ENCODE data around the gene SLC66A2. TPM values are rescaled to one million over a fixed set of nuclear protein-coding genes. Genes with fewer than 3 reads are reported as not detected.

SLC66A2 gene
- polyA plus RNA-seq, 1 donor, result 16.2 TPM

DNA sequence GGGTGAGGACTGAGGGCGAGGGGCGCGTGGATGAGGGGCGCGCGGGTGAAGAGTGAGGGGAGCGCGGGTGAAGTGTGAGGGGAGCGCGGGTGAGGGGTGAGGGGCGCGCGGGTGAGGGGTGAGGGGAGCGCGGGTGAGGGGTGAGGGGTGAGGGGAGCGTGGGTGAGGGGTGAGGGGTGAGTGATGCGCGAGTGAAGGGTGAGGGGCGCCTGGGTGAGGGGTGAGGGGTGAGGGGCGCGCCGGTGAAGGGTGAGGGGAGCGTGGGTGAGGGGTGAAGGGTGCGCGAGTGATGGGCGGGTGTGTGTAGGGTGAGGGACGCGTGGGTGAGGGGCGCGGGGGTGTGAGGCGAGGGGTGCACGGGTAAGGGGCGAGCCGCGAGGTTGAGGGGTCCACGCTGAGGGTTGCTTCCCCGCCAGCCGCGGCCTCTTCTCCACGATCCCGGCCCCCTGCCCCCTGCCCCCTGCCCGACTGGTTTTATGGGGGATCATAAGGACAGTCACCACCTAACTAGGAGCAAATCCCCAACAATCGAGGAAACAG, 1.1 kb upstream of the SLC66A2 start:
- H3K27me3 ChIP-seq (ENCODE audit: control insufficient read depth, insufficient read depth, low read length), result no peaks in the 10 kb centered on the region
- WGBS (ENCODE audit: insufficient coverage, low lambda C conversion rate), result no CpG with 5 or more reads among the region's 43 CpGs
- H3K36me3 ChIP-seq (ENCODE audit: control insufficient read depth, insufficient read depth, low read length), result peaks cover 9% of the 10 kb centered on the region
- no peak for DNase-seq
- H3K9me3 ChIP-seq (ENCODE audit: control insufficient read depth, low read depth, low read length), result no peaks in the 10 kb centered on the region
- no peak overlapping the region for H3K4me3 ChIP-seq (ENCODE audit: low read length)
- peaks cover 24% of the 10 kb centered on the region for H3K4me1 ChIP-seq (ENCODE audit: control insufficient read depth, insufficient read depth, low read length)
- no peak overlapping the region for H3K27ac ChIP-seq (ENCODE audit: low read length)

DNA sequence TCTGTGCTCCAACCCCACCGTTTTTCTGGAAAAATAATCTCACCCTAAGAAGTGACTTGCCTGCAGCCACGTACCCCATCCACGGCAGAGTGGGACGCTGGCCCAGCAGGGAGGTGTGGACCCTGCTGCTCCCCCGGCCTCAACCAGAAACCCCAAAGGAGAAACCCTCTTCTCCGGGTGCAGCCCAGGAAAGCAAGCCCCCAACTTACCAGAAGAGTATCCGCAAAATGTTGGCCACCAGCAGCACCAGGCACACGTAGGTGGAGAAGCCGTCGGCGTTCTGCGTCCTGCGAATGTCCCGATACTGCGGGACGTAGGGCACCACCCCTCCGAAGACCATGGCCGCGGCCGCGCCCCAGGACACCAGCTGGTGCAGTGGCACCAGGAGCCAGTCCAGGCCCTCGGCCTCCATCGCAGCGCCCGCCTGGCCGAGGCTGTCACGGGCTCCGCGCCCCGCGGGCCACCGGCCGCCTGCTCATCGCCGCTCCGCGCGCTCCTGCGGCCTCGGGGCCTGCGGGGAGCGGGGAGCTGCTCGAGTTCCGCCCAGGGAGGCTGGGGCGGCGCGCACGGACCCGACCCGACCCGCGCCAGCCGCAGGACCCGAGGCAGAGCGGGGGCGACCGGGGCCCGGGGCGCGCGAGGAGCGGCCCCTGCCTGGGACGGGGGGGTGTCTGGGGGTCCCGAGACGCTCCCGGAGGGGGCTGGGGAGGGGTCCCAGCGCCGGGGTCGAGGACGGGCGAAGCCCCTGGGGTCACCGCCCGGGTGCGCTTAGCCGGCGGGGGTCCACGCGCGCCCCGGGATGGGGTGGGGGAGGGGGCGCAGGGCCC, 725 bp downstream of the SLC66A2 start:
- no CpG with 5 or more reads among the region's 81 CpGs for WGBS (ENCODE audit: insufficient coverage, low lambda C conversion rate)
- Histone ChIP-seq H3K27me3 (ENCODE audit: control insufficient read depth, insufficient read depth, low read length) (no peaks in the 10 kb centered on the region), H3K4me1 (ENCODE audit: control insufficient read depth, insufficient read depth, low read length) (peaks cover 24% of the 10 kb centered on the region), H3K9me3 (ENCODE audit: control insufficient read depth, low read depth, low read length) (no peaks in the 10 kb centered on the region), H3K36me3 (ENCODE audit: control insufficient read depth, insufficient read depth, low read length) (peaks cover 13% of the 10 kb centered on the region), H3K27ac (ENCODE audit: low read length) (no peak overlapping the region), H3K4me3 (ENCODE audit: low read length) (peak overlapping the region; percentile 51)
- peak; percentile 16 to 60 for DNase-seq

DNA sequence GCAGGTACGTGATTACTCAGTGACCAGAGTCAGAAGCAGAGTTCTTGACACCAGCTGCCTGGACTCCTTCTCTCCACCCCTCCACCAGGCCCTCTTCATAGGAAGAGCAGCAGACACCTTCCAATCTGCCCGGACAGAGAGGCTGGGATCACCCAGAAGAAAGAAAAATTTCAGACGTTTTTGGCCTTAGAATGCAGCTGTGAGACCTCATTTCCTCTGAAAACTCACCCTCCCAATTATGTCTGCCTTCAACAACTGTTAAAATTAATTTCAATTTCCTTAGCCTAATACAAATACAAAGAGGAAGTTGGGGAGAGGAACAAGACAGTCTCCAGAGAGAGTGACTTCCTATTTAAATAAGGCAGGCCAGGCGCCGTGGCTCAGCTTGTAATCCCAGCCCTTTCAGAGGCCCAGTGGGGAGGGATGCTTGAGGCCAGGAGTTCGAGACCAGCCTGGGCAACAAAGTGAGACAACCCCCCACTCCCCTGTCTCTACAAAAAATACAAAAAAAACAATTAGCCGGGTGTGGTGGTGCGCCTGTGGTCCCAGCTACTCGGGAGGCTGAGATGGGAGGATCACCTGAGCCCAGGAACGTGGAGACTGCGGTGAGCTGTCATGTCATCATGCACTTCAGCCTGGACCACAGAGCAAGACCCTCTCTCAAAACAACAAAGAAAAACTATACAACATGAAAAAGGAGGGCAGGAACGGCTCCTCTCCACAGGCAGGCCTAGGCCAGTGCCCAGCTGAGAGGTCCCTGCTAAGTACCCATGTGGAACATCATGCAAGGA, 1.6 kb downstream of the SLC66A2 start:
- H3K36me3 ChIP-seq (ENCODE audit: control insufficient read depth, insufficient read depth, low read length), result peaks cover 15% of the 10 kb centered on the region
- WGBS (ENCODE audit: insufficient coverage, low lambda C conversion rate), result 83% methylated on average over 1 of the region's 12 CpGs
- H3K27ac ChIP-seq (ENCODE audit: low read length), result no peak overlapping the region
- H3K27me3 ChIP-seq (ENCODE audit: control insufficient read depth, insufficient read depth, low read length), result no peaks in the 10 kb centered on the region
- H3K4me3 ChIP-seq (ENCODE audit: low read length), result peak overlapping the region; percentile 51
- peak in 1 of 2 donors; percentile 18 for DNase-seq
- H3K4me1 ChIP-seq (ENCODE audit: control insufficient read depth, insufficient read depth, low read length), result peaks cover 22% of the 10 kb centered on the region
- no peaks in the 10 kb centered on the region for H3K9me3 ChIP-seq (ENCODE audit: control insufficient read depth, low read depth, low read length)

DNA sequence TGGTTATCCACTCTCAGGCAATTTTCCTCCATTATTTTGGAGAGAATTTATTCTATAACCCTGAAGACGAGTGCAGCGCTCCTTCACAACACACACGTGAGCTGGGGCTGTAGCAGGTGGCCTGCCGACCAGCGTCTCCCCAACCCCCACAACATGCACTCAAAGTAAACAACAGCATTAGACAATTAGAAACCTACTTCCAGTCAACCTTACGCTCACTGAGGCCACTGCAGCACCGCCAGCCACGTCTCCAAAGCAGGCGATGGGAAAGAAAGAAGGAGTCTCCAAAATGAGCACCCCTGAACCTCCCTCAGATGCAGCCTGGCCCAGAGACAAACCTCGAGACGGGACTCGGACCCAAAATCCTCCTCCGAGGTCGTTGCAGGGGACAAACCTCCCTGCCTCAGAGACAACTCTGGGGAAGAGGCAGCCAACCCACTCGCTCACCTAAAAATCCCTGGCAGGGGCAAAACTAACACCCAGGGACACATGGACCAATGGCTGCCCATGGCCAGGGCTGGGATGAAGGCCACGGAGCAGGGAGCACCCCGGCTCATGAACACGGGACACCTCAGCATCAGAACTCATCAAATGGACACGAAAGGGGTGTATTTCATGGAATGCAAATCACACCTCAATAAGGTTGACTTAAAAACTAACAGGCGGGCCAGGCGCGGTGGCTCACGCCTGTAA, 2.6 kb downstream of the SLC66A2 start:
- no CpG with 5 or more reads among the region's 23 CpGs for WGBS (ENCODE audit: insufficient coverage, low lambda C conversion rate)
- H3K9me3 ChIP-seq (ENCODE audit: control insufficient read depth, low read depth, low read length), result no peaks in the 10 kb centered on the region
- DNase-seq, result no peak
- no peak overlapping the region for H3K4me3 ChIP-seq (ENCODE audit: low read length)
- H3K27me3 ChIP-seq (ENCODE audit: control insufficient read depth, insufficient read depth, low read length), result no peaks in the 10 kb centered on the region
- H3K4me1 ChIP-seq (ENCODE audit: control insufficient read depth, insufficient read depth, low read length), result peaks cover 15% of the 10 kb centered on the region
- no peak overlapping the region for H3K27ac ChIP-seq (ENCODE audit: low read length)
- peaks cover 15% of the 10 kb centered on the region for H3K36me3 ChIP-seq (ENCODE audit: control insufficient read depth, insufficient read depth, low read length)

DNA sequence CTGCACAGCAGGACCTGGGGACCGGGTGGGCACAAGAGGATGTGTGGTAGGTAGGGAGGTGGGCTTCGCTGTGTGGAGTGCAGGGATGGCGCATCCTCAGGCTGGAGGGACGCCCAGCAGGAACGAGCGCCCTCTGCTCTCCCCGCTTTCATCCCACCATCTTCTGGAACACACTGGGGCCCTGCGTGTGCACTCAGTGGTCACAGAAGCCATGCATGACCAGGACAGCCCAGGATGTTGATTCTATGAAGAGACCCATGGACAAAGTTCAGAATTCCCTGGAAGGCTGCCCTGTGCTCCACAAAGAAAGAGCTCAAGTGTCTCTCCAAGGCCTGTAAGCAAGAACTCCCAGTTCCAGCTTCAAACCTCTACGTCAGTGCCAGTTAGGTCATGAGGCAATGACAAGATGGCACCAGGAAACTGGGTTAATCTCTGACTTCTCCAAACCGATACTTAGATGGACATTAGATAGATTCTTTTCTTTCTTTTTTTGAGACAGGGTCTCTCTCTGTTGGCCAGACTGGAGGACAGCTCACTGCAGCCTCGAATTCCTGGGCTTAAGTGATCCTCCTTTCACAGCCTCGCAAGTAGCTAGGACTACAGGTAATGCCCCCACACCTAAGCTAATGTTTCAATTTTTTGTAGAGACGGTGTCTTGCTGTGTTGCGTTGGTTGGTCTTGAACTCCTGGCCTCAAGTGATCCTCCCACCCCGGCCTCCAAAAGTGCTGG, 3.4 kb downstream of the SLC66A2 start:
- WGBS (ENCODE audit: insufficient coverage, low lambda C conversion rate), result no CpG with 5 or more reads among the region's 15 CpGs
- Histone ChIP-seq H3K4me1 (ENCODE audit: control insufficient read depth, insufficient read depth, low read length) (peaks cover 14% of the 10 kb centered on the region), H3K36me3 (ENCODE audit: control insufficient read depth, insufficient read depth, low read length) (peaks cover 15% of the 10 kb centered on the region), H3K9me3 (ENCODE audit: control insufficient read depth, low read depth, low read length) (no peaks in the 10 kb centered on the region), H3K4me3 (ENCODE audit: low read length) (no peak overlapping the region), H3K27ac (ENCODE audit: low read length) (no peak overlapping the region), H3K27me3 (ENCODE audit: control insufficient read depth, insufficient read depth, low read length) (no peaks in the 10 kb centered on the region)
- DNase-seq, result no peak

DNA sequence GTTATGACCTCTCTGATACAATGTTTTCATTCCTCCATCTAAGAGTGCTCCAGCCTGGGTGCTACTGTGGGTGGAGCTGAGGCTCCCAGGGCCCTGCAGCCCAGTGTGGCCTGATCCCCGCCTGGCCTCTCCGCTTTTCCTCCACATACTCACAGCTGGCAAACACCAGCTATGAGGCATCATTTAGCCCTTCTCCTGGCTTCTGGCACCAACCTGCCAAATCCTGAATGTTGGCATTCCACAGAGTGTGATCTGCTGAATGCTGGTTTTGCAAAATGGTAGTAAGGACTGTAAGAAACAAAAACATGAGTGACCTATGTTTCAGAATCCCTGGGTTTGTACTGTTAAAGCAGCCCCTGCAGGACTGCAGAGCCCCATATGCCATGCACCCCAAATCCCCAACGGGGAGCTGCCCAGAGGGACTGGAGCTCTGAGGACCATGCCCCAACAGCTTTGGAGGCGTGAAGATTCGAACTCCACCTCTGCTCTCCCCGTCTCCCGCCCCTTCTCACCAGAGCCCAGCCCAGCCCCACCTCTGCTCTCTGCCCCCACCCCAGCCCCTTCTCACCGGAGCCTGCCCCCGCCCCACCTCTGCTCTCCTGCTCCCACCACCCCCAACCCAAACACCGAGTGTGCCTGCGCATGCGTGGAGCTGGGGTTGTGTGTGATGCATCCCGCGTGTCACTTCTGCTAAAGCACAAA, 4.2 kb downstream of the SLC66A2 start:
- WGBS (ENCODE audit: insufficient coverage, low lambda C conversion rate), result no CpG with 5 or more reads among the region's 14 CpGs
- H3K27ac ChIP-seq (ENCODE audit: low read length), result no peak overlapping the region
- H3K4me3 ChIP-seq (ENCODE audit: low read length), result no peak overlapping the region

DNA sequence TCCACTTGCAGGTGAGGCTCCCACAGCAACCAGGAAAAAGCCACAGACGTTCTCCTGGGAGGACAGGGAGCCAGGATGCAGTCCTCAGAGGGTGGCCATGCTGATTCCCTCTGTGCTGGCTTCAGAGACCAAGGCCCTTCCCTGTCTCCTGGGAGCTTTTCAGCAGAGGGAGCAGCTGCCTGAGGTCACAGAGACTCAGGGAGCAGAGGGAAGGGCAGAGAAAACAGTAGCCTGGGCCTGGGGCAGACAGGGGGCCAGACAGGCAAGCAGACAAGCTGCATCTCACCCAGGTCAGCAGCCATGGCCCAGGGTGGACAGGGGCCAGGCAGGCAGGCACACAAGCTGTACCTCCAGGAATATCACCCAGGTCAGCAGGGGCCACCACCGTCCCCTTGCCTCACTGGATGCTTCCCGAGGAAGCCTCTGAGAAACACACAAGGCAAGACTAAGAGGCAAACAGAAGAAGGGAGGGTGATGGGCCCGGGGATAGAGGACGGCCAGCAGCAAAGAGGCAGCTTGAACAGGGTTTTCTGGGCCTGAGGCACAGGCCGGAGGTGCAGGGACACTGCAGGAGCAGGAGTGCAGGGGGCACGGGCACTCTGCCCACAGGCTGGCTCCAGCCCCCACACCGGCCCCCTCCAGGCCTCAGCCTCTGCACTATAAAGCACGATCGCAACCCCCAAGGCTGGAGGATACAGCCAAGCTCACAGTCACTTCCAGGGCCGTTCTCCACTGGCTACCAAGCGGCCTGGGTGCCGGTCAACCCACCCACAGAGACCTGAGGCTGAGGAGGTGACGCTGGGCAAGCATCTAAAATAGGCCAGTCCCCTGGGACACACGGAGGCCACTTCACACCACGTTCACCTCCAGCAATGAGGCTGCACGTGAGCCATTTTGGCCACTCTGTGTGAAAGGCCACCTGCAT, 6.1 kb downstream of the SLC66A2 start:
- DNase-seq, result no peak
- H3K9me3 ChIP-seq (ENCODE audit: control insufficient read depth, low read depth, low read length), result no peaks in the 10 kb centered on the region
- WGBS (ENCODE audit: insufficient coverage, low lambda C conversion rate), result no CpG with 5 or more reads among the region's 17 CpGs
- peaks cover 37% of the 10 kb centered on the region for H3K36me3 ChIP-seq (ENCODE audit: control insufficient read depth, insufficient read depth, low read length)
- no peak overlapping the region for H3K4me3 ChIP-seq (ENCODE audit: low read length)
- H3K27ac ChIP-seq (ENCODE audit: low read length), result no peak overlapping the region
- peaks cover 21% of the 10 kb centered on the region for H3K4me1 ChIP-seq (ENCODE audit: control insufficient read depth, insufficient read depth, low read length)
- no peaks in the 10 kb centered on the region for H3K27me3 ChIP-seq (ENCODE audit: control insufficient read depth, insufficient read depth, low read length)

More for the DNA sequence above, 4.2 kb downstream of the SLC66A2 start:
- H3K9me3 ChIP-seq (ENCODE audit: control insufficient read depth, low read depth, low read length), result no peaks in the 10 kb centered on the region
- peaks cover 16% of the 10 kb centered on the region for H3K4me1 ChIP-seq (ENCODE audit: control insufficient read depth, insufficient read depth, low read length)
- H3K36me3 ChIP-seq (ENCODE audit: control insufficient read depth, insufficient read depth, low read length), result peaks cover 21% of the 10 kb centered on the region
- DNase-seq, result no peak
- H3K27me3 ChIP-seq (ENCODE audit: control insufficient read depth, insufficient read depth, low read length), result no peaks in the 10 kb centered on the region

DNA sequence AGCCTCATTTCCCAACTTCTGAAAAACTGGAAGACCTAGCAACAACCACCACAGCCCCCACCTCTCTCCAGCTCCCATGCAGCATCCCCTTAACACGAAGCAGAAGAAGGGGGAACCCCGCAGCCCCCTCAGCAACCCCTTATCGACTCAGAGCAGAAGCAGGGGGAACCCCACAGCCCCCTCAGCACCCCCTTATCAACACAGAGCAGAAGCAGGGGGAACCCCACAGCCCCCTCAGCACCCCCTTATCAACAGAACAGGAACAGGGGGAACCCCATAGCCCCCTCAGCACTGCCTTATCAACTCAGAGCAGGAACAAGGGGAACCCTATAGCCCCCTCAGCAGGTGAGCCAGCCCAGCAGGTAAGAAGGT, 6.7 kb downstream of the SLC66A2 start:
- no CpG with 5 or more reads among the region's 3 CpGs for WGBS (ENCODE audit: insufficient coverage, low lambda C conversion rate)

More for the DNA sequence above, 6.7 kb downstream of the SLC66A2 start:
- Histone ChIP-seq H3K27me3 (ENCODE audit: control insufficient read depth, insufficient read depth, low read length) (no peaks in the 10 kb centered on the region), H3K9me3 (ENCODE audit: control insufficient read depth, low read depth, low read length) (no peaks in the 10 kb centered on the region), H3K4me3 (ENCODE audit: low read length) (no peak overlapping the region), H3K27ac (ENCODE audit: low read length) (no peak overlapping the region), H3K36me3 (ENCODE audit: control insufficient read depth, insufficient read depth, low read length) (peaks cover 40% of the 10 kb centered on the region), H3K4me1 (ENCODE audit: control insufficient read depth, insufficient read depth, low read length) (peaks cover 21% of the 10 kb centered on the region)
- DNase-seq, result no peak

Measured in large intestine (tissue), 3 donors.